ENCODE measurements around the gene NWD2. TPM values are rescaled to one million over a fixed set of nuclear protein-coding genes. Genes with fewer than 3 reads are reported as not detected.

NWD2 gene
- polyA plus RNA-seq, 1 experiment: not detected

DNA sequence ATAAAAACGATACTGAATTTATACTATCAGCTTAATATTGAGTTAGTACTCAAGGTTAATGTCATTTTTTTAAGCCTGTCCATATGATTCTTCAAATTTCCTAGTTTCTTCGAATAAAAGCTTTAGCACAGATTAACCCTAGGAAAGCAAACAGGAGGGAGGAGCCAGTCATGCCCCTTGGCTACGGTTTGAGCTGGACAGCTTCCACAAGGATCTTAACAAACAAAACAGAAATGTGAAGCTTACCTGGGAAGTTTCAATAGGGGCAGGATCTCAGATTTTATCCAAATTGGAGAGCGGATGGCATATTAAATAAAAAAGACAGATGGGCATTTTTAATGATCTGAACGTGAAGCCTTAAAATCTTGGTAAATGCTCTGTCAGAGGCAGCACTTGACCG is 2.3 kb downstream of the NWD2 start:
- DNase-seq (ENCODE audit: low read depth): no peak
- TF ChIP-seq, protein P1, sequence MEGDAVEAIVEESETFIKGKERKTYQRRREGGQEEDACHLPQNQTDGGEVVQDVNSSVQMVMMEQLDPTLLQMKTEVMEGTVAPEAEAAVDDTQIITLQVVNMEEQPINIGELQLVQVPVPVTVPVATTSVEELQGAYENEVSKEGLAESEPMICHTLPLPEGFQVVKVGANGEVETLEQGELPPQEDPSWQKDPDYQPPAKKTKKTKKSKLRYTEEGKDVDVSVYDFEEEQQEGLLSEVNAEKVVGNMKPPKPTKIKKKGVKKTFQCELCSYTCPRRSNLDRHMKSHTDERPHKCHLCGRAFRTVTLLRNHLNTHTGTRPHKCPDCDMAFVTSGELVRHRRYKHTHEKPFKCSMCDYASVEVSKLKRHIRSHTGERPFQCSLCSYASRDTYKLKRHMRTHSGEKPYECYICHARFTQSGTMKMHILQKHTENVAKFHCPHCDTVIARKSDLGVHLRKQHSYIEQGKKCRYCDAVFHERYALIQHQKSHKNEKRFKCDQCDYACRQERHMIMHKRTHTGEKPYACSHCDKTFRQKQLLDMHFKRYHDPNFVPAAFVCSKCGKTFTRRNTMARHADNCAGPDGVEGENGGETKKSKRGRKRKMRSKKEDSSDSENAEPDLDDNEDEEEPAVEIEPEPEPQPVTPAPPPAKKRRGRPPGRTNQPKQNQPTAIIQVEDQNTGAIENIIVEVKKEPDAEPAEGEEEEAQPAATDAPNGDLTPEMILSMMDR (IDR thresholded peaks at IDR 0.05; ENCODE audit: insufficient read depth, low read depth, low read length): no peak
- no peaks in the 10 kb centered on the region for H3K36me3 ChIP-seq (ENCODE audit: control insufficient read depth, insufficient read depth, low read length)
- CTCF ChIA-PET: no interaction called here
- POLR2A ChIA-PET: no interaction called here
- H3K4me3 ChIP-seq (ENCODE audit: low read depth, low read length): no peak overlapping the region
- H3K27me3 ChIP-seq (ENCODE audit: control insufficient read depth, insufficient read depth, low read length): peaks cover 3% of the 10 kb centered on the region; the same call in 1 of the 2 replicates

DNA sequence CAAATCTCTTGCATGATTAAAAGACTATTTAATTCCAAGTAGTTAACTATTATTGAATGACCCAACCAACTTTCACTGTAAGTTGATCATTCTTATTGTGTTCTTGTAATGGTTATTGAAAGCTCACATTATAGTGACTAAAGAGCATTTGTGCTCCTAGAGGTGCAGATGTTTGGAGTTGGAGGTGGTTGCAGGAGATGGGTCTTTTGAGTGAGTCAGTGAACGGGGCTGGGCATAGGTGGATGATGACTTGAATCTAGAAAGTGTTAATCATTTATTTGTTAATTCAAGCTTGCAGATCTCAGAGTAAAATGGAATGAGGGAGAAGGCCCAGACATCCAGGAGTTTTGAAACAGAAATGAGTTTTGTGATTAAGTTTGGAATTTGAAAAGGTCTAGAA is 13.7 kb downstream of the NWD2 start:
- CTCF ChIA-PET: no interaction called here
- Histone ChIP-seq H3K4me3 (ENCODE audit: low read depth, low read length) (no peak overlapping the region), H3K36me3 (ENCODE audit: control insufficient read depth, insufficient read depth, low read length) (no peaks in the 10 kb centered on the region), H3K27me3 (ENCODE audit: control insufficient read depth, insufficient read depth, low read length) (no peaks in the 10 kb centered on the region)
- POLR2A ChIA-PET: no interaction called here
- DNase-seq (ENCODE audit: low read depth): no peak
- TF ChIP-seq, protein P1 (IDR thresholded peaks at IDR 0.05; ENCODE audit: insufficient read depth, low read depth, low read length): no peak

DNA sequence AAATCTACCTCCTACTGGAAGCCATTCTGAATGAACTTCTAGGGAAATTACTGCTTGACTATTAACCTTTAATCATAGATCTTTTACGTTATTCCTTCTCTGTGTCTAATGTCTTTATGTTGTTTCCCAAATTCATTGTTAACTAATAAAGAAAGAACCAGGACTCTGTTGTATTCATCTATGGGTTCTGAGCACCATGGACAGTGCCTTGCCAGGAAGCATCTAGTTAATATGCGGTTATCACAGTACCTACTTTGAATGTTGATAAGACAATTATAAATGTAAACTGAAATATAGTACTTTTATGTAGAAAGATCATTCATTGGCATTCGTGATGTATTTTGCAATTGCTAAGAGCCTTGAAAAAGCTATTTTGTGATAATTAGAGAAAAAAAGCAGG is 23.8 kb downstream of the NWD2 start:
- ChIA-PET POLR2A (no interaction called here), CTCF (no interaction called here)
- TF ChIP-seq, protein P1 (IDR thresholded peaks at IDR 0.05; ENCODE audit: insufficient read depth, low read depth, low read length): no peak
- H3K4me3 ChIP-seq (ENCODE audit: low read depth, low read length): no peak overlapping the region
- H3K27me3 ChIP-seq (ENCODE audit: control insufficient read depth, insufficient read depth, low read length): no peaks in the 10 kb centered on the region
- no peaks in the 10 kb centered on the region for H3K36me3 ChIP-seq (ENCODE audit: control insufficient read depth, insufficient read depth, low read length)
- DNase-seq (ENCODE audit: low read depth): no peak

DNA sequence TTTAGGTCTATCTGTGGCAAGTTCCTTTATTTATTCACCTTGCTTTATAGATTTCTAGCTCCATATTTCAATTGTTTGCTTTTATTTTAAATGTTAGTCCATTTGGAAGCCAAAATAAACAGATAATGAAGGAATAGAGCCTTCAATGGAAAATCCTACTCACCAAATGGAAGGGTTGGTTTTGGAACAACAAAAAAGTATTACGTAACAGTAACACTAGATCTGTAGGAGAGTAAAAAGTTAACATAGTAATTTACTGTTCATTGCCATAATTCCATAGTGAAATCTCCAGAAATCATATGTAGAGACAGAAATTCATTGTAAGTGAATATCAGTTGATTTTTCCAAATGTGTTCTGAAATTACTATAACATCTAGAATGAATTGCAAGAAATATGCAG is 34.6 kb downstream of the NWD2 start:
- ChIA-PET POLR2A (no interaction called here), CTCF (no interaction called here)
- DNase-seq (ENCODE audit: low read depth): no peak
- H3K27me3 ChIP-seq (ENCODE audit: control insufficient read depth, insufficient read depth, low read length): no peaks in the 10 kb centered on the region
- no peak overlapping the region for H3K4me3 ChIP-seq (ENCODE audit: low read depth, low read length)
- H3K36me3 ChIP-seq (ENCODE audit: control insufficient read depth, insufficient read depth, low read length): no peaks in the 10 kb centered on the region
- TF ChIP-seq, protein P1 (IDR thresholded peaks at IDR 0.05; ENCODE audit: insufficient read depth, low read depth, low read length): no peak

DNA sequence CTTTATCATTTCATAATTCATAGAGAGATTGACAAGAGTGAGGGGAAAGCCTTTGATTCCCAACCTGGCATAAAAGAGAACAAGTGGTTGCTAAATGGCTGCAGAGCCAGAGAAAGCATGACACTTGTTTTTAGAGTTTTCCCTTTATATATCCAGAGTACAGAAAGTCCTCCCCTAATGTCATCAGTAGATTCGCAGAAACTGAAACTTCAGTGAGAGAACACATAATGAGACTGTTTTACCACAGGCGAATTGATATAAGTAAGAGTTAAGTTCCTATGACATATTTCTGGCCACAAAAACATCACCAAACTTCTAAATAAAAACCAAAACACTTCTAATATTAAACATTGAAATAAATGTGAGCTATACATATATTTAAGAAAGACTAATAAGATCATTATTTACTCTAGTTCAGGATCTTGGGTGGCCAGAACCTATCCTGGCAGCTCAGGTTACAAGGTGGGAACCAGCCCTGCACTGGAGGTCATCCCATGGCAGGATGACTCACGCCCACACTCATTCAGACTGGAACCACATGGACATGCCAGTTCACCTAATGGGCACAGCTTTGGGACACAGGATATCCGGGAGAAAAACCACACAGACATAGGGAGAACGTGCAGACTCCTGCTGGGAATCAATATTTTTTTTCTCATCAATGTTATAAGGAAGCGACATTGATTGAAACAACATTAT is 35.5 kb downstream of the NWD2 start:
- TF ChIP-seq, protein P1 (IDR thresholded peaks at IDR 0.05; ENCODE audit: insufficient read depth, low read depth, low read length): no peak
- H3K27me3 ChIP-seq (ENCODE audit: control insufficient read depth, insufficient read depth, low read length): no peaks in the 10 kb centered on the region
- DNase-seq (ENCODE audit: low read depth): no peak
- H3K4me3 ChIP-seq (ENCODE audit: low read depth, low read length): no peak overlapping the region
- no peaks in the 10 kb centered on the region for H3K36me3 ChIP-seq (ENCODE audit: control insufficient read depth, insufficient read depth, low read length)
- ChIA-PET CTCF (no interaction called here), POLR2A (no interaction called here)
